Measurements from ENCODE around the gene FBXL4.

DNA sequence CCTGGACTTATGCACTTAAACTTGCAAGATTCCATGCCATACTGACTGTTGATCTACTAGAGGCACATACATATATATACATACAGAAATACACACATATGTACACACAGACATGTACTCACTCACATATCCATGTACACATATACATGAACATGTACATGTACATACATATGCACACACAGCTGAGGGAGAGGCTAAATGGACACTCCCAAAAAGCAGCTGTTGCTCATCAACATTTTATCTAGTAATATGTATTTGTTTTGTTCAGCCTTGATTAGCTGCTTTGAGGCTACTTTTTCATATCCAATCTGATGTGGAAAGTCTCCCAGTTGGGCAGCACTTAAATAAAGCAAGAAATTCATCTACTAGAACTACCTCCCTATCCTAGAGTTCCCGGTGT lies 33.7 kb upstream of the FBXL4 start:
- TF ChIP-seq, protein P1, sequence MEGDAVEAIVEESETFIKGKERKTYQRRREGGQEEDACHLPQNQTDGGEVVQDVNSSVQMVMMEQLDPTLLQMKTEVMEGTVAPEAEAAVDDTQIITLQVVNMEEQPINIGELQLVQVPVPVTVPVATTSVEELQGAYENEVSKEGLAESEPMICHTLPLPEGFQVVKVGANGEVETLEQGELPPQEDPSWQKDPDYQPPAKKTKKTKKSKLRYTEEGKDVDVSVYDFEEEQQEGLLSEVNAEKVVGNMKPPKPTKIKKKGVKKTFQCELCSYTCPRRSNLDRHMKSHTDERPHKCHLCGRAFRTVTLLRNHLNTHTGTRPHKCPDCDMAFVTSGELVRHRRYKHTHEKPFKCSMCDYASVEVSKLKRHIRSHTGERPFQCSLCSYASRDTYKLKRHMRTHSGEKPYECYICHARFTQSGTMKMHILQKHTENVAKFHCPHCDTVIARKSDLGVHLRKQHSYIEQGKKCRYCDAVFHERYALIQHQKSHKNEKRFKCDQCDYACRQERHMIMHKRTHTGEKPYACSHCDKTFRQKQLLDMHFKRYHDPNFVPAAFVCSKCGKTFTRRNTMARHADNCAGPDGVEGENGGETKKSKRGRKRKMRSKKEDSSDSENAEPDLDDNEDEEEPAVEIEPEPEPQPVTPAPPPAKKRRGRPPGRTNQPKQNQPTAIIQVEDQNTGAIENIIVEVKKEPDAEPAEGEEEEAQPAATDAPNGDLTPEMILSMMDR (optimal IDR thresholded peaks at IDR 0.05 in 1 of 3, IDR thresholded peaks at IDR 0.05 in 1 of 3, conservative IDR thresholded peaks at IDR 0.05 in 1 of 3; ENCODE audit: extremely low read depth in 1 of 3, insufficient read depth in 2 of 3, low read length in 3 of 3), result no peak
- TF ChIP-seq EZH2 (IDR thresholded peaks at IDR 0.05; ENCODE audit: low read length), result no peak
